OCI-M1 (cell line): ENCODE data around the gene CNTN2.

Experiments used
- DNase-seq: peaks from one replicate; lab custom pipeline; 2025; lab: John Stamatoyannopoulos, UW

CNTN2 gene

DNA sequence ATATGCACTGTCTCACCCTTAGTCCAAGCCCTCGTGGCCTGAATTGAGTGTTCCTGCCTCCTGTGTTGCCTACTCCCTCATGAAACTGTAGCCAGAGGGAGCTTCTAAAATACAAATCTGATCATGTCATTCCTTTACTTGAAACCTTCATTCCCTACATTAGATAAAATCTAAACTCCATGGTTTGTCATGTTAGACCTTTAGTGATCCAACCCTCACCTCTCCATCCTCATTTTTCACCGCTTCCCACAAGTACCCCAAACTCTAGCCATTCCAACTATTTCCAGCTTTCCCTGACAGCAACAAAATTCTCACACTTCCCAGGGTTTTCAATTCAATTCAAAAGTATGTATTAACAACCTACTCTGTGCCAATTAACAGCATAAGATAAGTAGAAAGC lies 18.3 kb upstream of the CNTN2 start:
- no peak for DNase-seq

DNA sequence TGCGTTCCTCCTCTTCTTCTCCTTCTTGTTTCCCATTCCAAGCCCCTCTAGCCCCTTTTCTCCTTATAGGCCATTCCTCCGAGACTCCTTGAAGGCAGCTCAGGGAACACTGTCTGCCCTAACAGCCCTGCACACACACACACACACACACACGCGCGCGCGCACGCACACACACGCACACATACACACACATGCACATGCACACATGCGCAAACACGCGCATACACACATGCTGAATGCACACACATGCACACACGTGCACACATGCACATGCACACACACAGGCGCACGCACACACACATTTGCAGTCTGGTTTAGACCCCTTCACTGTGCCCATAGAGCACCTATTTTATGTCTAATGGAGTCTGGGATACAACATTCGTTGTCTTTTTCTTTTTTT lies 17.8 kb upstream of the CNTN2 start:
- no peak for DNase-seq

DNA sequence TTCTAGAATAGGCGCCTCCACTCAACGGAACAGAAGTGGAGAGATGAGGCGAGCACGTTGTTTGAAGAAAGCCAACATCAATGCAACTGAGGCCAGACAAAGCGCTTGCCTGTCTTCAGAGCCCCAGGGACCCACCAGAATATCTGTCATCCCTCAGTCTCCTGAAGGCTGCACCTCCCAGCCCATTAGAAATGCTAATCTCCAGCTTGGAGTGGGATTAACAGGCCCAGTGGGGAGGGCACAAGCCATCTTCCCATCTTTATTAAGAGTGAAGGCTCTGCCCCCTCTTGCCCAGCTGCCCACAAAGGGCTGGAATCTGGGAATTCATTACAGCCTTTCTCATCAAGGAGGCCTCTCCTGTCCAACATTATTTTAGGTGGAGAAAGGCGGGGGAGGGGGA lies 16.8 kb upstream of the CNTN2 start:
- no peak for DNase-seq

DNA sequence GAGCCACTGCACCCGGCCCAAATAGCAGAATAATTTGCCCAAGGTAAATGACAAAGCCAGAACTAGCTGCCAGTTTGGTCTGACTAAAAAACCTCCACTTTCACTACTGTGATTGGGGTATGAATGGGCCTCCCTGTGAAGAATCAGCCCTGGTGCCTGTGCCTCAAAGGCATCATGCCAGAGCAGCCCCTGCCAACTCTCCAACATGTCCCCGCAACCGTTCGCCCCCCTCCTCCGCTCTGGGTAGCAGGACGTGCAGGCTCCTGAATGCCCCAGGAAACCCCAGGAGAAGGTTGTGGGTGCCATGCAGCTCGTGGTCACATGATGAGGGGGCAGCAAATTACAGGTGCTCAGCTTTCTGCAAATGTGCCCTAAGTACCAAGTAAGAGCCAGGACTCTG lies 14.6 kb upstream of the CNTN2 start:
- no peak for DNase-seq

DNA sequence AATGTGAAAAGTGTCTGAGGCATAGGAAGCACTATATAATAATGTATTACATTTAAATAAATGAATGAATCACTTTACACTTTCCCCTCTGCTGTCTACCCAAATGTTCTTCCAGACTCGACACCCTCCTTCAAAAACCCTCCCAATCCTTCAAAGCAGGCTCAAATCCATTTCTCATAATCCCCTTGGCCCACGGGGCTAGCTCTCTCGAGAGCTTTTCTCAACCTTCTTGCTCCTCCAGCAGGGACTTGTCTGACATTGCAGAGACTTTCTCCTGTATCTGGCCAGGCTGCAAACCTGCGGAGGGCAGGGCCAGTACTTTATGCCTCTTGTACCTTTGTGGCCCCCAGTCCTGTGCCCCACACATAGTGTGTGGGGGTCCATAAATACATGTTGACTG lies 14.1 kb upstream of the CNTN2 start:
- no peak for DNase-seq

DNA sequence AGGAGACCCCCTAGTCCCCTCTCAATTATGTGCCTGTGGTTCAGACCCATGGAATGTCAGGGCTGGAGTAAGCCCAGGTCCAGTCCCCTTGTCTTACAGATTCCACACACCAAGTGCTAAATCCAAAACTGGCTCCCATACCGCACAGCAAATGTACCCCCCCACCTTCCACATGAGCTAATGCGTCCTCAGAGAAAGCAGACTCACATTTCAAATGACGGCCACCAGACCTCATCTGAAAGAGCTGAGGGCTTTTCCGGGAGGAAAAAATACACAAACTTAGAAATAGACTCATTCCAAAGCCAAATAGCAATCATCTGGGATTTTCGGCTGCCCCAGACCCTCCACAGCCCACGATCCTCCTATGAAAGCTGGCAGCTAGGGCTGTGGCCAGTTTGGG lies 12.8 kb upstream of the CNTN2 start:
- DNase-seq = no peak

DNA sequence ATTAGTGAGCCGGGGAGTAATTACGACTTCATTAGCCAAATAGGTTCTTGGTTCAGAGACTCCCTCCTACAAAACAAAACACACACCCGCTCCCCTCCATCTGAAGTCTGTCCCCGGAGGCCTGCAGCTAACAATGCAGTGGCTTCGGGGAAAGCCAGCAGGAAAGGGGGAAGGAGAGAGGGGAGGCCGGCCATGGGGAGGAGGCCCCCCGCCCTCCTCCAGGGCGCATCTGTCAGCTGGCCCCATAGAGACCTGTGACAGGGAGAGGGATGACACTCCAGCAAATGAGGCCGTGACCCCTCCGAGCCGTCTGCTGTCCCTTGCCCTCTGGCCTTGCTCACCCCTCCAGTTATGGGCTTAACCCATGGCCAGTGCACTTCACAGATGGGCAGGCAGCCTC lies 12.1 kb upstream of the CNTN2 start:
- no peak for DNase-seq

DNA sequence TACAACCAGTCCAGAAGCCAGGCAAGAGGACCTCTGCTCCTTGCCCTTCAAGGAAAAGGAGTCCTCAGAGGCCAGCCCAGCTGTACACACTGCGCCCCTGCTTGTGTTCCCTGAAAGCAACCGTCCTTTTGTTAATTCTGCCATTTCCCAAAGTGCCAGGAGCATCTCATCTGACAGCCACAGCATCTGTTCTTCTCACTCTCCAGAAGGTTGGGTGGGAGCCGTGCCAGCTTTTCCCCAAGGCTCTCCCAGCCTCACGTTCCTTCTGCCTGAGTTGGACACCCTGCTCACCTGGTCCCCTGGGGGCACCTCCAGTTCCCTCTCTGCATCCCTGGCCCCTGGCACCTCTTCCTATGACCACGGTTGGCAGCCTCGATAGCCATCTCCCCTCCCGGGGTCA lies 10.5 kb upstream of the CNTN2 start:
- no peak for DNase-seq

DNA sequence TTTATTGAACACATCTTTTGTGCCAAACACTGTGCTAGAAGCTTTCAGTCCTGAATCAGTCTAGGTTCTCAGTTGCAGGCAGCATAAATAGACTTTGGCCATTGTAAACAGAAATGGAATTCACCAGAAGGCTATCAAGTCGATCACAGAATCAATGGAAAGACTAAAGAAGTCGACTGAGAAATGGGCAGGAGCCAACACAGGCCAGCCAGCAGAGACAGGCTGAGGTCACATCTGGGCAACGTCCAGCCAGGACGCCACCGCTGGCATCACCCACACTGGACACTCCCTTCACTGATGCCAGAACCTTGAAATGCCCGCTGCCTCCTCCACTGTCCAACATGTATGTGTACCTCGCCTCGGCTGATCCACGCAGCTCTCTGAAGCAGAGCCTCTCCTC lies 5.5 kb upstream of the CNTN2 start:
- DNase-seq = no peak

DNA sequence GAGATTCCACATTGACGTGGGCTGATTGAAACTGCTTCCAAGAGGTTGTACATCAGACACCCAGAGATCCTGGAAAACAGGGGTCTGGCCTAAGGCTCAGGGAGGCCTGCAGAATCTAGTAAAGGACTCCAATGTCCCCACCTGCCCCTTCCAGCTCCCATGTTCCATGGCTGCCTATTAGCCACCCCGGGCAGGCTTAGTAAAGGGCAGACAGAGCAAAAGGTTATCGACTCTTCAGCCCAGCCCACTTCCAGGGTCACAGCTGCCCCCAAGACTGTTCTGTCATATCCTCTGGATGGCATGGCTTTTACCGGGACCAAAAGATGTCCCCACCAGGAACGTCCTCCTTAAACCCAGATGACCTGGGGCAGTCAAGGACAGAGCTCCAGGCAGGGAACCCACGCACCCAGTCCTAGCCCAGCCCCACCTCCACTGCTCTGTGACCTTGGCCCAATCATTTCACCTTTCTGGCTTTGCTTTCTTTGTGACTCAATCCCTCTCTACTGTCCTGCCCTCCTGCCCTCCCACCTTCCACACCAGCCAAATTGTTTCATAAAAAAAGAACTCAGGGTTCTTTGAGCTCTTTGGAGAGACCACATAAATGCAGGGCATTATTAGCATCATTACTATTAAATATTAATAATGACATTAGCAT lies 4.8 kb upstream of the CNTN2 start:
- no peak for DNase-seq

DNA sequence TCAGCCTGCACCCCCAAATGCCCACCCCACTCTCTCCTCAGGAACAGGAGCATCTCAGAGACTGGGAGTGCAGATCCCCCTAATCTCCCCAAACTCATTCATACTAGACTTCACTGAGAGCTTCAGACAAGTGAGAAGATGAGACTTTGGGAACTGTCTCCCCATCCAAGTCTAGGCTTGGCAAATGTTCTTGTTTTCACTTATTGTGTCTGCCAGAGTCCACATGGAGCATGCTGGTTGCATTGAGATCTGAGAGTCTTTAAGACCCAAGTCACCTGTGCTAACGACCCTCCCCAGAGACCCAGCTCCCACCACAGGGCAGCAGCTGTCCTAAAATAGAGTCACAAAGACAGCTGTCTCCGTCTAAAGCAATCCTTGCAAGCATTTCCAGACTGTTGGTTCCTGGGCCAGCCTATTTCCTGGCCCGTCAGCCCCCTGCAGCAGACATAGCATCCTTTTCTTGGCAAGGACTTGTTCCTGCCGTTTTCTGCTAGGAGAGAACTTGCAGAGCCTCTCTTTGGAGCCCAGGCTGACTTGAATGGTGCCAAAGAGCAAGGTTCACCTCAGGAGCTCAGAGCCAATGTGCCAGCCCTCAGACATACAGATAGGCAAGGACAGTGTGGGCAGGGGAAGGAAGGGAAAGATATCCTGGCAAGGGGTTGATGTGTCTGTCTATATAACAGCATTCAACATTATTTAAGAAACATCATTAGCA lies 1.9 kb upstream of the CNTN2 start:
- no peak for DNase-seq

DNA sequence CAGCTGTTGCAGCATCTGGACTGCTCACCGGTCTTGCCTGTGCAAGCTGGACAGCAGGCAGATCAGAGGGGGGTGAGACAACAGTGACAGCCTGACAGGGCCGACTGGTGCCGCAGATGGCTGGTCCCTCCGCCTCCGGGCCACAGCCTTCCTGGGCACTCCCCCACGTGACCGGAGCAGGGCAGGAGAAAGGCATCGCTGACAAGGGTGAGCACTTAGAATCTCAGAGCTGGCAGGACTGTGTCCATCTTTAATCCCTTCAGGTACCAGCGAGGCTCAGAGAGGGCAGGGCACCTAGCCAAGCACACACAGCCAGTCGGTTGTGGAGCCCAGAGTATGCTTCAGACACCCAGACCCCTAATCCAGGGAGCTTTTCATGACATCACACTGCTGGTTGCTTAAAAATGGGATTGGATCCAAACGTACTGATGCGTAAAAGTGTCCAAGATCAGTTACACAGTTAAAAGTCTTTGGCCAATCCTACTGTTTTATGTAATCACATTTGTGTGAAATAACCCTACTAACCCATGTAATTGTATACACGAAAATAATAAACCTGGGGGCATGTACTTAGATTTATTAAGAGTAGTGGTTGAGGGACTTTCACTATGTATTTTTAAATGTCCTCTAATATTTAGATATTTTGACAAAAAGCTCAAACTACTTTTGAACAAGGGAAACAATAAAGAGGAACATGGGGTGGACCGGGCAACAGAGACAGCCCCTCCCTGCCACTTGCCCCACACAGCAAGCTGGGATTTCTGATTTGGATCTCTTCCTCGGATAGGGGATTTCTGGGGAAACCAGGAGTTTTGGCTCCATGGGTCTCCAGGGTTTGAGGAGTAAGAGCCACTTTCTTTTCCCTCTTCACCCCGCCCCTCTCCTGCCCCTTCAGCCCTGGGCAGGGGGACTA lies 758 bp upstream of the CNTN2 start:
- no peak for DNase-seq

DNA sequence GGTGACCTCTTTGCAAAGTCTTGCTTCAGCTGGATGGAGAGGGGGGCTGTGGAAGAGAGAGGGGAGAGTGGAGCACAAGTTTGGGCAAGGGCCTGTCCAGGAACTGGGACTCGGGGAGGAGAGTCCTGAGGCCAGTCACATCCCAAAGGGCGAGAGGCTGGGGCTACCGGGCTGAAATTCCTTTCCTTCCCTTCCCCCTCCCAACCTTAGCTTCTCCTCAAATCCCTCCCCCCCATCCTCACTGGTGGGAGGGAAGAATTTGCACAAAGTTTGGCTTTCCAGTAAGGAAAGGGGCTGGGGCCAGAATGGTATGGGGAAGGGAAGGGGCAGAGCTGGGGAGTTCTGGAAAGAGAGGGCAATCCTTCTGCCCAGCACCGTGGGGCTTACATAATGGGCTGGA lies 854 bp downstream of the CNTN2 start:
- no peak for DNase-seq

DNA sequence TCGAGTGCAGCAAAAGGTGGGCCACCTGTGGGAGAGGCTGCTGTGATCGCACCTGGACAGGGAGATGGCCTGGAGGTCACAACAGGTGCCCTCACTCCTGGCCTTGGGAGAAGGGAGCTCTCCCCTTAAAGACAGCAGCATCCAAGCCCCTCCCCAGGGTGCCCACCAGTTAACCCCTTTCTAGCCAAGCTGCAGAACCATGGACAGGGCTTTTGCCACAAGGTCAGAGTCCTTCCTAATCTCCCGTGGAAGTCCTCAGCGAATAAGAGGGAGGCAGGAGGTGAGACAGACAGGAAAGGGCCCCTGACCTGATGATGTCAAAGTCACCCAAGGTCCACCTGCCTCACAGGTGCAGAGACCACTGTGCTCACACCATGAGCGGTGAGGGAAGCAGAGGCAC lies 1.7 kb downstream of the CNTN2 start:
- DNase-seq = no peak

DNA sequence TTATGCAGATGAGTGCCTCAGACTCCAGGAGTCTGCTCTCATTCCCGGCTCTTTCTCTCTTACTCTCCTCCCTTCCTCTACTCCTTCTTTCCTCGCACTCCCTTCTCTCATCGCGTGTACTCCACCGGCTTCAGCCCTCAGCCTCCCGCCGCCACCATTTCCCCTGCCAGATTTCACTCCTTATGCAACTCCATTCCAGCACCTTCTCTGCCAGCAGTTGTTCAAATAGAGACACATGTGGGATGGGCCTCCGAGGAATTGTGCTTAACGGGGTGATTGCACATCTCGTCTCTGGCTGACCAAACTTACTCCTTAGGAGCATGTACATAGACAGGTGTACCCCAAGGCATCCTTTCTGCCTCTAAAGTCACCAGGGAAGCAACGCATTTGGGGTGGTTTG lies 2.1 kb downstream of the CNTN2 start:
- DNase-seq = no peak

DNA sequence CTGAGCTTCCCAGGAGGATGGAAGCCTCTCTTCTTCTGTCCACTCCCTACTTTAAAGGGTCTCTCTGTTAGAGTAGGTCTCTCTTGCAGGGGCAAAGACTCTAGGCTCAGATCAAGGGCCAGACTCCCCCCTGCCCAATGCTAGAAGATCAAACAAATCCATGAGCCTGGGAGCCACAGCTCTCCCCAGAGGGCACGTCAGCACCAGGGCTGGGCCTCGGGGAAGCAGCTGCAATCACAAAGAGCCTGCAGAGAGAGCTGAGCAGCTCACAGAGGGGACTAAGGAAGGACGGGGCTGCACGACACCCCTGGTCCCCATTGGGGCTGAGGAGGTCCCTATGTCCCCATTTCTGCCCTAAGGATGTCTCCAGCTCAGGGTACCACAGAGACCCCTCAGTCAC lies 3.9 kb downstream of the CNTN2 start:
- DNase-seq = no peak

DNA sequence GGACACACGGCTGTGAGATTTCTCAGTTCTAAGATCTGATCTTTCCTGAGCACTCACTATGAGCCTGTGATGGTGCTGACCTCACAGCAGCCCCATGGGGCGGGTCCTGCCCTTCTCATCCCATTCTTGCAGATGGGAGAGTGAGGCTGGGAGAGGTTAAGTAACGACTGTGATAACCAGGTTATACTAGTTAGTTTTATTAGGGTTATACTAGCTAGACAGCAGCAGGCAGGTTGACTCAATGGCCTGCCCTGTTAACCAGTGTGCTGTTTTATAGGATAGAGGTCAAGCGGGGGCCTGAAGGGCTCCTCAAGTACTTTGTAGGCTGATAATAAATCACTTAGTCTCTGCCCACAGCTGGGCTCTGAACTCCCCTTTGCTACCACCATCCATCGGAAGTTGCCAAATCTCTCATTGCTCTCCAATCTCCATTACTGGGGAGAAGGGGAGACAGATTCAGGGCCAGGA lies 4.8 kb downstream of the CNTN2 start:
- DNase-seq = no peak

DNA sequence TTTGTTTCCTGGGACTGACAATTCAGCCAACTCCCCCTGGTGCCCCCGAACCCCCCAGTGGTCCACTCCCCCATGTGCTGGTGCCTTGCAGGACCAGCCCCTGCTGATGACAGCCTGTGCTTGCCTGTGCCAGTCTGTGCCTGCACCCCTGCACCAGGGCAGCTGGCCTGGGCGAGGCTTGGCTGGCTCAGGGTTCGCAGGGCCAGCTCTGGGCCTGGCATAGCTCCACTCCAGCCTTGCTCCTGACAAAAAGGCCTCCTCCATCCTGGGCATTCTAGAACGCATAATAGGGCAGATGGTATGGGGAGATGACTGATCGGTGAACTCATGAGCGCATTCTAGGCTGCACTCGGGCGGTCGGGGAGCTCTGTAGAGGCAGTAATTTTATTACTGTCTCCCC lies 5.4 kb downstream of the CNTN2 start:
- DNase-seq = no peak

DNA sequence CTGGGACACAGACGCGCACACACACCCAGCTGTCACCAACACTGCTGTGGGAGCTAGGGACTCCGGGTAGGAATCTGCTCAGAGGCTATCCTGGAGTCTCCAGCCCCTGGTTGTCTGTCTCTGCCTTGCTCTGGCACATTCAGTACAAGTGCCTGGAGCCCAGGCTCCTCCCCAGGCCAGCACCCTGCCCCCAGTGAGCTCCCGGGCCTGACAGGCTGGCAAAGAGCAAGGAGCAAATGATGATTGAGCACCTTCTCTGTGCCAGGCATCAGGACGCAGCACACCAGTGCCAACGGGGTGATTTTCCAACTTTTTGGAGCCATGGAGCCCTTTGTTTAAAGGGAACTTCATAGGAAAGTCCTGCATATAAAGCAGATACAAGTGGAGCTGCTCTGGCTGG lies 6.5 kb downstream of the CNTN2 start:
- no peak for DNase-seq

DNA sequence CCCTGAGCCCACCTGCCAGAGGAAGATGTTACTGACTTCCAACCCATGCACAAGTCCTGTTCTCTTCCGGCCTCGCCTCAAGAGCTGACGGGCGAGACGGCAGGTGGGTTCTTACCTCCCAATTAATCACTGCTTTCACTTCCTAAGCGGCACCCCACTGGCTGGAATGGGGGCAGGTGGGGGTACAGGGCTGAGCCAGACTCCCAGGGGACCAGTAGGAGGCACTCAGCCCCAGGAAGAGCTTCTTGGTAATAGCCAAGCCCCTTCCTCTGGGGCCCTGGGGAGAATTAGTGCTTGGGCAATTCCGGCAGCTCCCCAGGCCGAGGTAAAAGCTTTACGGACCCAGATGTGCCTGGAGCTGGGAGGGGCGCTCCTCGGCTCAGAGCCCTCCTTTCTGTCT lies 9.7 kb downstream of the CNTN2 start:
- DNase-seq = no peak

DNA sequence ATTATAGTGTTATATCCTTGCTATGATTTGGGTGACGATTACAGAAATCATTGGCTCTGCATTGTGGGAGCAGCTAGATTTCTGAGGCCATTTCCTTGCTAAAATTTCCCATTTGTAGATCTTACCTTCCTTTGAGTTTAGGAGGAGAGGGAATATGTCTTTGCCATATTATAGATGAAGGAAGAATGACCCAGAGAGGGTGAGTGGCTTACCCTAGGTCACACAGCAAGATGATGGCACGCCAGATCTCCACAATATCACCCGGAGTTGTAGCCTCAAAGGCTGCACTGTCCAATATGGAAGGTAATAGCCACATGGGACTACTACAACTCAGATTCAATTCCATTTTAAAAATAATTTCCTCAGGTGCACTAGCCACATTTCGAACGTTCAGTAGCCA lies 10.3 kb downstream of the CNTN2 start:
- no peak for DNase-seq

DNA sequence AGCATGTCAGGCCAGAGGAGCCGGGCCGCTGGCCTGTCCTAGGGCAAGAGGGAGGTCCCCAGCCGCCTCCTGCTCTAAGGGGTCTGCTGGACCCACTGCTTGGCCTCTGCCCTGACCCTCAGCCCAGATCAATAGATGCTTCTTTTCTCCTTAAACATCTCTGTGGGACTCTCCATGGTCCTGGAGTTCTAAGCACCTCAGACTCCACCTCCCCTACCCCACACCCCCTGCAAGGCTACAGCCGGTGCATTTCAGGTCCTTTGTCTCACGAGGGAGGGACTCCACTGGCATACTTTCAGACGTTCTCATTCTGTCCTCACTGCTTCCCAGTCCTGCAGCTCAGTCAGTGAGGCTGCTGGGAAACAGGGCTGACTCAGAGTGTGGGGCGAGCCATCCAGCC lies 11.0 kb downstream of the CNTN2 start:
- no peak for DNase-seq

DNA sequence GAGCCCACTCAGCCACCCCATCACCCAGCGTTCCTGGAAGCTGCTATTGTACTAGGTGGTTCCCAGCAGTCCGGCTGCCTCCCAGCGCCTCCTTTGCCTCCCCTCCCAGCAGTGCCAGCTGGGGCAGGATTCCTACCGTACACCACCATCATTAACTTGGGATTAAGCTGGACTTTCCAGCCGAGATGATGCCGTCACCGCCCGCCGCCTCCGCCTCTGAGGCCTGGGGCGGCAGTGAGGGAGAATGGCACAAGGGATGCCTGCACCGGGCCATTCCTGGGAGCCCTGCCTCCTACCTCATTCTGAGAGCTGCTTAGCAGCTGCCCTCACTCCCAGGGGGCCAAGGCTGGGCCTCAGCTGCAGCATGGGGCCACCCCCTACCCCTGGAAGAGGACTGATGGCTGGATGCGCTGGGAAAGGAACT lies 13.2 kb downstream of the CNTN2 start:
- no peak for DNase-seq
